ENCODE measurements around the gene TCHH. TPM values are rescaled to one million over a fixed set of nuclear protein-coding genes. Genes with fewer than 3 reads are reported as not detected.

Gene TCHH
- polyA plus RNA-seq, 1 donor, result 0.22 TPM

- peaks cover 4% of the 10 kb centered on the region for H3K4me1 ChIP-seq (ENCODE audit: control insufficient read depth, insufficient read depth, low read length)
- no peak for DNase-seq
- H3K27ac ChIP-seq (ENCODE audit: low read length), result no peak overlapping the region
- H3K4me3 ChIP-seq (ENCODE audit: low read length), result no peak overlapping the region
- no peaks in the 10 kb centered on the region for H3K9me3 ChIP-seq (ENCODE audit: control insufficient read depth, low read depth, low read length)
- H3K36me3 ChIP-seq (ENCODE audit: control insufficient read depth, insufficient read depth, low read length), result no peaks in the 10 kb centered on the region
- H3K27me3 ChIP-seq (ENCODE audit: control insufficient read depth, insufficient read depth, low read length), result peaks cover 7% of the 10 kb centered on the region
These were observed 48.1 kb downstream of the TCHH start for GRCh38 chr1:152067150-152067549.

GRCh38 chr1:152061952-152062351, 53.3 kb downstream of the TCHH start:
- no peaks in the 10 kb centered on the region for H3K36me3 ChIP-seq (ENCODE audit: control insufficient read depth, insufficient read depth, low read length)
- DNase-seq, result no peak
- H3K27me3 ChIP-seq (ENCODE audit: control insufficient read depth, insufficient read depth, low read length), result peaks cover 23% of the 10 kb centered on the region
- H3K9me3 ChIP-seq (ENCODE audit: control insufficient read depth, low read depth, low read length), result no peaks in the 10 kb centered on the region
- H3K4me1 ChIP-seq (ENCODE audit: control insufficient read depth, insufficient read depth, low read length), result no peaks in the 10 kb centered on the region
- no peak overlapping the region for H3K4me3 ChIP-seq (ENCODE audit: low read length)
- no peak overlapping the region for H3K27ac ChIP-seq (ENCODE audit: low read length)

Other genes starting within 250 kb of the TCHH start
- 40.7 TPM for gene THEM4, start 205.9 kb downstream of the TCHH start, polyA plus RNA-seq
- 877 TPM for gene S100A10, start 121.6 kb downstream of the TCHH start, polyA plus RNA-seq
- gene S100A11, start 78.4 kb downstream of the TCHH start, polyA plus RNA-seq, result 314 TPM
- not detected for gene TCHHL1, start 26.4 kb downstream of the TCHH start, polyA plus RNA-seq
- gene RPTN, start 43.8 kb upstream of the TCHH start, polyA plus RNA-seq, result not detected
- gene HRNR, start 108.7 kb upstream of the TCHH start, polyA plus RNA-seq, result 0.12 TPM
- gene FLG, start 209.8 kb upstream of the TCHH start, polyA plus RNA-seq, result 0.73 TPM
- 0.06 TPM for gene FLG2, start 244.6 kb upstream of the TCHH start, polyA plus RNA-seq

Measured in large intestine (tissue), 3 donors.